Trophoblast cell (in vitro differentiated cells and primary cell): ENCODE results near the gene ZNF474.
A peak's percentile ranks its signal among the peaks of the same experiment; 100 is the strongest.

Source experiments
- DNase-seq, 2 donors: peaks; one replicate each; pipeline ENCODE4 v3.0.0-alpha.2; 2016
- H2AFZ ChIP-seq: 2 replicates; pipeline ENCODE4 v1.6.1; 2013; ENCODE audit warnings: low read length, moderate library complexity, mild to moderate bottlenecking; ENCODE audit not compliant: insufficient read depth, poor library complexity
- H2AK5ac ChIP-seq: 2 replicates; pipeline ENCODE4 v1.6.1; 2013; ENCODE audit warnings: mild to moderate bottlenecking, low read length
- H2BK120ac ChIP-seq: 2 replicates; pipeline ENCODE4 v1.6.1; 2013; ENCODE audit warnings: low read length, mild to moderate bottlenecking, moderate library complexity; ENCODE audit not compliant: insufficient read depth, poor library complexity
- H2BK12ac ChIP-seq: 2 replicates; pipeline ENCODE4 v1.6.1; 2013; ENCODE audit warnings: mild to moderate bottlenecking, low read length, moderate library complexity
- H2BK5ac ChIP-seq: 2 replicates; pipeline ENCODE4 v1.6.1; 2013; ENCODE audit warnings: low read length, low read depth, moderate library complexity, mild to moderate bottlenecking; ENCODE audit not compliant: poor library complexity
- H3K14ac ChIP-seq: 2 replicates; pipeline ENCODE4 v1.6.1; 2013; ENCODE audit warnings: mild to moderate bottlenecking, low read length
- H3K18ac ChIP-seq: 2 replicates; pipeline ENCODE4 v1.6.1; 2013; ENCODE audit warnings: mild to moderate bottlenecking, low read length
- H3K23ac ChIP-seq: 2 replicates; pipeline ENCODE4 v1.6.1; 2013; ENCODE audit warnings: low read length
- H3K27ac ChIP-seq: 2 replicates; pipeline ENCODE4 v1.5.1; 2013; ENCODE audit warnings: low read depth, mild to moderate bottlenecking, inconsistent platforms, low read length, moderate library complexity
- H3K27me3 ChIP-seq: 2 replicates; pipeline ENCODE4 v1.6.1; 2013; ENCODE audit warnings: inconsistent platforms, mild to moderate bottlenecking, low read length, moderate library complexity; ENCODE audit not compliant: insufficient read depth
- H3K36me3 ChIP-seq, 2 experiments: 1 replicate in 1 of 2; 2 replicates in 1 of 2; pipeline ENCODE4 v1.6.1; 2013; ENCODE audit warnings: low read length in 2 of 2, mild to moderate bottlenecking in 2 of 2, moderate library complexity in 1 of 2; ENCODE audit not compliant: insufficient read depth in 2 of 2, control insufficient read depth in 1 of 2
- H3K4ac ChIP-seq: 2 replicates; pipeline ENCODE4 v1.6.1; 2013; ENCODE audit warnings: low read depth, mild to moderate bottlenecking, low read length, moderate library complexity
- H3K4me1 ChIP-seq, 2 experiments: 1 replicate in 1 of 2; 2 replicates in 1 of 2; pipeline ENCODE4 v1.6.1; 2013; ENCODE audit warnings: low read length in 2 of 2, mild to moderate bottlenecking in 2 of 2, moderate library complexity in 1 of 2; ENCODE audit not compliant: insufficient read depth in 2 of 2, control insufficient read depth in 1 of 2
- H3K4me2 ChIP-seq: 2 replicates; pipeline ENCODE4 v1.6.1; 2013; ENCODE audit warnings: inconsistent platforms, mild to moderate bottlenecking, low read length, moderate library complexity
- H3K4me3 ChIP-seq: 2 replicates; pipeline ENCODE4 v1.5.1; 2013; ENCODE audit warnings: mild to moderate bottlenecking, low read depth, low read length, inconsistent platforms
- H3K79me1 ChIP-seq: one replicate; pipeline ENCODE4 v1.6.1; 2013; ENCODE audit warnings: low read length
- H3K79me2 ChIP-seq: 2 replicates; pipeline ENCODE4 v1.6.1; 2013; ENCODE audit warnings: low read length, mild to moderate bottlenecking; ENCODE audit not compliant: control insufficient read depth, insufficient read depth, poor library complexity
- H3K9ac ChIP-seq: 2 replicates; pipeline ENCODE4 v1.6.1; 2013; ENCODE audit warnings: mild to moderate bottlenecking, low read length
- H3K9me3 ChIP-seq: 2 replicates; pipeline ENCODE4 v1.6.1; 2013; ENCODE audit warnings: low read depth, mild to moderate bottlenecking, control low read depth, inconsistent platforms, low read length; ENCODE audit not compliant: insufficient read depth
- H4K12ac ChIP-seq: 2 replicates; pipeline ENCODE4 v1.6.1; 2013; ENCODE audit warnings: low read depth, mild to moderate bottlenecking, low read length, moderate library complexity
- H4K8ac ChIP-seq: 2 replicates; pipeline ENCODE4 v1.6.1; 2013; ENCODE audit warnings: low read depth, mild to moderate bottlenecking, low read length, moderate library complexity
- H4K91ac ChIP-seq: one replicate; pipeline ENCODE4 v1.6.1; 2013; ENCODE audit warnings: low read depth, mild to moderate bottlenecking, low read length, moderate library complexity
- WGBS: extraction: QIAGEN DNeasy Blood & Tissue Kit; methylation state at CpG from one replicate; pipeline ENCODE4 v1.1.7; 2013; ENCODE audit warnings: missing lambda C conversion rate; ENCODE audit not compliant: insufficient read length, insufficient coverage; ENCODE audit errors: extremely low coverage; 5-methylcytosine and 5-hydroxymethylcytosine counted together

The ZNF474 gene

DNA sequence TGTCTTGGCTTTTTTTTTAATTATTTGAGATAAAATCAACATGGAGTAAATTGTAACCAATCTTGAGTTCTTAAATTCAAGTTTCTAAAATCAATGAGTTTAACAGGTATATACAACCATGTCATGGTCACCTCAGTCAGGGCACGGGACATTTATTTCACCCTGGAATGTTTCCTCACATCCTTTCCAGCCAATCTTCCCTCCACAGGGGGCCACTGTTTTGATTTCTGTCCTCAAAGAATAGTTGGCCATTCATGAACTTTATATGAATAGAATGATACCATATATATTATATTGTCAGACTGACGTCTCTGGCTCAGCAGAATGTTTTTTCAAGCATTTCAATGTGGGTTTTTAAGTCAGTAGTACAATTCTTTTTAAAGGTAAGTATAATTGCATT, 806 bp downstream of the ZNF474 start:
- Histone ChIP-seq H3K79me2 (no peaks in the 10 kb centered on the region), H4K91ac (no peak overlapping the region), H2BK5ac (no peak overlapping the region), H2BK120ac (no peak overlapping the region), H3K4me1 (peaks cover 4 to 7% of the 10 kb centered on the region in 2 experiments), H4K12ac (no peak overlapping the region), H3K27ac (no peak overlapping the region), H3K4me3 (no peak overlapping the region), H2AFZ (no peak overlapping the region), H4K8ac (no peak overlapping the region), H3K27me3 (no peaks in the 10 kb centered on the region), H3K4ac (no peak overlapping the region), H2AK5ac (no peak overlapping the region), H3K14ac (no peak overlapping the region), H3K23ac (no peak overlapping the region), H3K79me1 (no peaks in the 10 kb centered on the region), H3K9ac (no peak overlapping the region), H3K18ac (no peak overlapping the region), H2BK12ac (no peak overlapping the region), H3K9me3 (no peaks in the 10 kb centered on the region), H3K36me3 (no peaks in the 10 kb centered on the region), H3K4me2 (no peak overlapping the region)
- DNase-seq: no peak
- no CpG with 5 or more reads among the region's 2 CpGs for WGBS

DNA sequence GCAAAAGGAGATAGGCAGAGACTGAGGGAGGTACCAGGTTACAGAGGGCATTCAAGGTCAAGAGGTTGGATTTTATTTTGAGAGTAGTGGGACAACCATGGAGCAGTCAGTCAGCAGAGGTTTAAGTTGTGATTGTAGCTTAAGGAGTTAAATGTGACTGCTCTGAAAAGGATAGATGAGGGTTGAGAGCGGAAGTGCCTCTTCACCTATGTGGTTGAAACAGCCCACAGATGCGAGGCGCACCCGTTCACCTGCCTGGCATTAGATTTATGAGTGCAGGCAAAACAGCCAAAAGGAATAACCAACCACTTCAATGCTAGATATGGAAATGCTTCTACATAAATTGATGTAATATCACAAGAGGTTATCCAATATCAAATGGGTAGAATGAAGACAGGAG, 8.4 kb downstream of the ZNF474 start:
- Histone ChIP-seq H3K27me3 (no peaks in the 10 kb centered on the region), H2BK5ac (no peak overlapping the region), H3K27ac (no peak overlapping the region), H3K79me2 (no peaks in the 10 kb centered on the region), H3K4me3 (no peak overlapping the region), H3K9ac (peak overlapping the region; percentile 61), H3K4me1 (no peaks in the 10 kb centered on the region), H3K23ac (no peak overlapping the region), H2AFZ (no peak overlapping the region), H2BK12ac (no peak overlapping the region), H3K9me3 (no peaks in the 10 kb centered on the region), H3K4me2 (no peak overlapping the region), H3K79me1 (no peaks in the 10 kb centered on the region), H4K12ac (no peak overlapping the region), H2AK5ac (no peak overlapping the region), H3K36me3 (no peaks in the 10 kb centered on the region), H3K14ac (no peak overlapping the region), H4K91ac (no peak overlapping the region), H3K18ac (no peak overlapping the region), H2BK120ac (no peak overlapping the region), H4K8ac (no peak overlapping the region), H3K4ac (no peak overlapping the region)
- no CpG with 5 or more reads among the region's 4 CpGs for whole genome bisulfite sequencing
- no peak for DNase-seq

DNA sequence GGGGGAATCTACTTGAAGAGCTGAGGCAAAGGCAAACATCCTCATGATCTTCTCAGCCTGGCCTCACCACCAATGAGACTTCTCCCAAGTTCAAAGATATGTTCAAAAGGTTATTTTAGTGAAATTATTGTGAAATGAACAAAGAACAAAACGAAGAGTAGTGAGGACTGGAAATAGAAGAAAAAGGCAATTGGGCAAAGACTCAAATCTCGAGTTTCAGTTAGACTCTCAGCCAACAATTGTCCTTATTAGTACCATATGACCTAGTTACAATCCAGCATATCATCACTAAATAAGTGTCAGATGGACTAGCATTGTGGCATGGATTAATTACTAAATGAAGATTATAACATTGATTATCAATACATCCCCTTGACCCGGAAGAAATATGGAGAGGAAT, 9.0 kb downstream of the ZNF474 start:
- H3K14ac ChIP-seq: no peak overlapping the region
- H2BK120ac ChIP-seq: no peak overlapping the region
- no peak overlapping the region for H4K8ac ChIP-seq
- H3K18ac ChIP-seq: no peak overlapping the region
- WGBS: no CpG with 5 or more reads among the region's 3 CpGs
- no peak overlapping the region for H3K9ac ChIP-seq
- no peaks in the 10 kb centered on the region for H3K27me3 ChIP-seq
- no peak overlapping the region for H3K23ac ChIP-seq
- no peaks in the 10 kb centered on the region for H3K79me1 ChIP-seq
- H4K91ac ChIP-seq: no peak overlapping the region
- H3K36me3 ChIP-seq: no peaks in the 10 kb centered on the region
- H2AK5ac ChIP-seq: no peak overlapping the region
- no peak overlapping the region for H2BK12ac ChIP-seq
- no peak overlapping the region for H3K4me2 ChIP-seq
- H3K4ac ChIP-seq: no peak overlapping the region
- H2BK5ac ChIP-seq: no peak overlapping the region
- no peak overlapping the region for H3K27ac ChIP-seq
- no peaks in the 10 kb centered on the region for H3K4me1 ChIP-seq
- H3K4me3 ChIP-seq: no peak overlapping the region
- no peak overlapping the region for H4K12ac ChIP-seq
- no peak overlapping the region for H2AFZ ChIP-seq
- DNase-seq: no peak
- H3K9me3 ChIP-seq: no peaks in the 10 kb centered on the region
- no peaks in the 10 kb centered on the region for H3K79me2 ChIP-seq

DNA sequence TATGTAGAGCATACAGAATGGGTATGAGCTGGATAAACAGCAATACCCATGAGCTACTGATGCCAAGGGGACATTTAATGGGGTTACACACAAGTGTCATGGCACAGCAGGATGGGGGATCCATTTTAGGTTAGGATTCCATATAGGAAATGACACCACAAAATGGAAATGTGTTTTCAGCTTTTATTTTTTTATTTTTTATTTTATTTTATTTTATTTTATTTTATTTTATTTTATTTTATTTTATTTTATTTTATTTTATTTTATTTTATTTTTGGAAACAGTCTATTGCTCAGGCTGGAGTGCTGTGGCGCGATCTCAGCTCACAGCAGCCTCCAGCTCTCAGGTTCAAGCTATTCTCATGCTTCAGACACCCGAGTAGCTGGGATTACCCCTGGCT, 11.6 kb downstream of the ZNF474 start:
- Histone ChIP-seq H4K12ac (no peak overlapping the region), H3K4me2 (no peak overlapping the region), H3K4me1 (peaks cover 0 to 2% of the 10 kb centered on the region in 2 experiments), H2AFZ (no peak overlapping the region), H3K79me1 (no peaks in the 10 kb centered on the region), H3K27ac (no peak overlapping the region), H3K23ac (no peak overlapping the region), H2BK12ac (no peak overlapping the region), H2BK5ac (no peak overlapping the region), H3K36me3 (no peaks in the 10 kb centered on the region), H3K9me3 (no peaks in the 10 kb centered on the region), H4K8ac (no peak overlapping the region), H3K4ac (no peak overlapping the region), H3K18ac (no peak overlapping the region), H3K4me3 (no peak overlapping the region), H2AK5ac (no peak overlapping the region), H3K14ac (no peak overlapping the region), H4K91ac (no peak overlapping the region), H2BK120ac (no peak overlapping the region), H3K9ac (no peak overlapping the region), H3K79me2 (no peaks in the 10 kb centered on the region), H3K27me3 (no peaks in the 10 kb centered on the region)
- no CpG with 5 or more reads among the region's 3 CpGs for WGBS
- DNase-seq: no peak
